ENCODE measurements around the gene MYRFL.

Gene MYRFL

GRCh38 chr12:69873429-69873828, 48.4 kb downstream of the MYRFL start:
- Histone ChIP-seq H3K27me3 (ENCODE audit: control insufficient read depth, low read length) (no peaks in the 10 kb centered on the region), H3K4me3 (ENCODE audit: low read length) (no peak overlapping the region), H4K20me1 (ENCODE audit: control insufficient read depth, insufficient read depth, low read depth, low read length) (no peaks in the 10 kb centered on the region), H3K9me3 (ENCODE audit: control insufficient read depth, insufficient read depth, low read length) (no peaks in the 10 kb centered on the region), H3F3A (ENCODE audit: control insufficient read depth, insufficient read depth) (no peaks in the 10 kb centered on the region), H3K4me2 (ENCODE audit: low read length) (no peak overlapping the region), H3K27ac (ENCODE audit: low read depth, low read length) (no peak overlapping the region), H3K36me3 (ENCODE audit: control insufficient read depth, low read length) (no peaks in the 10 kb centered on the region), H3K79me2 (ENCODE audit: control insufficient read depth, low read length) (no peaks in the 10 kb centered on the region), H3K4me1 (ENCODE audit: control insufficient read depth, low read length) (no peaks in the 10 kb centered on the region), H3K9me2 (replicated peaks; ENCODE audit: control insufficient read depth, low read length) (no peaks in the 10 kb centered on the region)
- TF ChIP-seq CTCF (IDR thresholded peaks at IDR 0.05; ENCODE audit: low read depth, low read length, poor library complexity, severe bottlenecking) (no peak), EZH2phosphoT487 (IDR thresholded peaks at IDR 0.05; ENCODE audit: borderline replicate concordance, low read length) (no peak)

GRCh38 chr12:69874606-69875005, 49.6 kb downstream of the MYRFL start:
- H3K27ac ChIP-seq (ENCODE audit: low read depth, low read length): no peak overlapping the region
- TF ChIP-seq EZH2phosphoT487 (IDR thresholded peaks at IDR 0.05; ENCODE audit: borderline replicate concordance, low read length) (no peak), CTCF (IDR thresholded peaks at IDR 0.05; ENCODE audit: low read depth, low read length, poor library complexity, severe bottlenecking) (no peak)
- H3K27me3 ChIP-seq (ENCODE audit: control insufficient read depth, low read length): no peaks in the 10 kb centered on the region
- no peaks in the 10 kb centered on the region for H3K36me3 ChIP-seq (ENCODE audit: control insufficient read depth, low read length)
- no peak overlapping the region for H3K4me3 ChIP-seq (ENCODE audit: low read length)
- H3F3A ChIP-seq (ENCODE audit: control insufficient read depth, insufficient read depth): no peaks in the 10 kb centered on the region
- H4K20me1 ChIP-seq (ENCODE audit: control insufficient read depth, insufficient read depth, low read depth, low read length): no peaks in the 10 kb centered on the region
- no peaks in the 10 kb centered on the region for H3K79me2 ChIP-seq (ENCODE audit: control insufficient read depth, low read length)
- H3K9me2 ChIP-seq (replicated peaks; ENCODE audit: control insufficient read depth, low read length): no peaks in the 10 kb centered on the region
- H3K4me1 ChIP-seq (ENCODE audit: control insufficient read depth, low read length): peaks cover 11% of the 10 kb centered on the region
- H3K4me2 ChIP-seq (ENCODE audit: low read length): no peak overlapping the region
- no peaks in the 10 kb centered on the region for H3K9me3 ChIP-seq (ENCODE audit: control insufficient read depth, insufficient read depth, low read length)

GRCh38 chr12:69875416-69875935, 50.4 kb downstream of the MYRFL start:
- no peaks in the 10 kb centered on the region for H4K20me1 ChIP-seq (ENCODE audit: control insufficient read depth, insufficient read depth, low read depth, low read length)
- peaks cover 19% of the 10 kb centered on the region for H3K4me1 ChIP-seq (ENCODE audit: control insufficient read depth, low read length)
- H3K9me3 ChIP-seq (ENCODE audit: control insufficient read depth, insufficient read depth, low read length): no peaks in the 10 kb centered on the region
- H3K79me2 ChIP-seq (ENCODE audit: control insufficient read depth, low read length): no peaks in the 10 kb centered on the region
- no peaks in the 10 kb centered on the region for H3K27me3 ChIP-seq (ENCODE audit: control insufficient read depth, low read length)
- no peak overlapping the region for H3K27ac ChIP-seq (ENCODE audit: low read depth, low read length)
- no peak overlapping the region for H3K4me3 ChIP-seq (ENCODE audit: low read length)
- no peak for TF ChIP-seq EZH2phosphoT487 (IDR thresholded peaks at IDR 0.05; ENCODE audit: borderline replicate concordance, low read length)
- TF ChIP-seq CTCF (IDR thresholded peaks at IDR 0.05; ENCODE audit: low read depth, low read length, poor library complexity, severe bottlenecking): no peak
- no peaks in the 10 kb centered on the region for H3K9me2 ChIP-seq (replicated peaks; ENCODE audit: control insufficient read depth, low read length)
- H3K36me3 ChIP-seq (ENCODE audit: control insufficient read depth, low read length): no peaks in the 10 kb centered on the region
- H3K4me2 ChIP-seq (ENCODE audit: low read length): no peak overlapping the region
- no peaks in the 10 kb centered on the region for H3F3A ChIP-seq (ENCODE audit: control insufficient read depth, insufficient read depth)

Measured in DOHH2 (cell line).